ENCODE results near the gene LRRC32.

GRCh38 chr11:76656571-76657081 lies 13.9 kb downstream of the LRRC32 start:
- no peak for TF ChIP-seq CTCF (IDR thresholded peaks at IDR 0.05)
- TF ChIP-seq POLR2A (IDR thresholded peaks at IDR 0.05; ENCODE audit: low read depth) = no peak
- no peak for TF ChIP-seq EP300 (IDR thresholded peaks at IDR 0.05)
- TF ChIP-seq POLR2AphosphoS5 (IDR thresholded peaks at IDR 0.05) = no peak
